Rectal smooth muscle tissue (tissue), 1 donor: ENCODE results near the gene CRY1.
A peak's percentile ranks its signal among the peaks of the same experiment; 100 is the strongest.

Experiments
- H3K27ac ChIP-seq: one replicate; pipeline ENCODE4 v1.7.0; 2013; ENCODE audit warnings: low read depth, low read length, inconsistent platforms
- H3K27me3 ChIP-seq: one replicate; pipeline ENCODE4 v1.7.0; 2013; ENCODE audit warnings: low read length; ENCODE audit not compliant: control insufficient read depth, insufficient read depth
- H3K36me3 ChIP-seq: one replicate; pipeline ENCODE4 v1.7.0; 2013; ENCODE audit warnings: low read length; ENCODE audit not compliant: control insufficient read depth, insufficient read depth
- H3K4me1 ChIP-seq: one replicate; pipeline ENCODE4 v1.7.0; 2013; ENCODE audit warnings: low read length; ENCODE audit not compliant: control insufficient read depth, insufficient read depth
- H3K4me3 ChIP-seq: one replicate; pipeline ENCODE4 v1.7.0; 2013; ENCODE audit warnings: low read length
- H3K9ac ChIP-seq: one replicate; pipeline ENCODE4 v1.7.0; 2013; ENCODE audit warnings: low read length

CRY1 gene

GRCh38 chr12:106984588-106985137, 108.7 kb downstream of the CRY1 start:
- Histone ChIP-seq H3K4me1 (peaks cover 11% of the 10 kb centered on the region), H3K27ac (no peak overlapping the region), H3K9ac (no peak overlapping the region), H3K27me3 (no peaks in the 10 kb centered on the region), H3K36me3 (peaks cover 3% of the 10 kb centered on the region), H3K4me3 (no peak overlapping the region)

DNA sequence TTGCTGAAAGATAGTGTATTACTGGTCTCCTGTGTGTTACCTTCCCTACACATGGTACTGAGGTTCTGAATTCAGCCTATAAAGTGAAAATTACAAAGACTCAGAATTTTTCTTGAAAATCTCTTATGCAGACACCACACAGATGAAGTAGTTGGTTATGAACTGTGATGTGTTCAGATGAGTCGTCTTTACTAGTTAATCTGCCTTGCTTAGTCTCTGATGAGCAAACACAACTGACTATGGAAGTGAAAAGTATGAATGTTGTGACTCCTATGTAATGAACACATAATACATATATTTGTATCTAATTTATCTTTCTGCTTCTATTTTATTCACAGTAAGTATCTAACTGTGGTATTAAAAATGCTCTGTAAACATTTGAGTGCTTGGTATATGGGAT, 111.1 kb downstream of the CRY1 start:
- Histone ChIP-seq H3K27ac (no peak overlapping the region), H3K9ac (no peak overlapping the region), H3K4me1 (peaks cover 23% of the 10 kb centered on the region), H3K4me3 (no peak overlapping the region), H3K36me3 (peaks cover 3% of the 10 kb centered on the region), H3K27me3 (no peaks in the 10 kb centered on the region)

DNA sequence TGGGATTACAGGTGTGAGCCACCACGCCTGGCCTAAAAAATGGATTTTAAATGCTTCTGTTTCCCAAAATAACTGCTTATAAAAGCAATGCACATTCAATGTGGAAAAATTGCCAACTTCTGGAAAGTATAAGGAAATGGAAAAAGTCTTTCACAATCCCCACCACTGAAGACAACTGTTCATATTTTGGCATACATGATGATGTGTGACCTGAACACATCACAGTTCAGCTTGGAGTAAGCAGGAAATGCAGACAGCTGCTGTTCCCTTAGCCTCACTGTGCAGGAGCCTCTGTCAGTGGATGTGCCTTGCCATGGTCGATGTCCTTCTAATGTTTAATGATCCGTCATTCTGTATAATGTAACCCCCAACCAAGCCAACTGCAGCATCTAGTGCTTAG, 111.6 kb downstream of the CRY1 start:
- Histone ChIP-seq H3K27ac (no peak overlapping the region), H3K4me1 (peaks cover 23% of the 10 kb centered on the region), H3K9ac (no peak overlapping the region), H3K27me3 (no peaks in the 10 kb centered on the region), H3K36me3 (peaks cover 3% of the 10 kb centered on the region), H3K4me3 (no peak overlapping the region)

GRCh38 chr12:106980944-106981343, 112.4 kb downstream of the CRY1 start:
- Histone ChIP-seq H3K4me1 (peaks cover 28% of the 10 kb centered on the region), H3K27ac (no peak overlapping the region), H3K9ac (no peak overlapping the region), H3K36me3 (peaks cover 3% of the 10 kb centered on the region), H3K27me3 (no peaks in the 10 kb centered on the region), H3K4me3 (no peak overlapping the region)

GRCh38 chr12:106978035-106978800, 115.1 kb downstream of the CRY1 start:
- Histone ChIP-seq H3K36me3 (no peaks in the 10 kb centered on the region), H3K27ac (peak overlapping the region; percentile 21), H3K4me3 (no peak overlapping the region), H3K4me1 (peaks cover 26% of the 10 kb centered on the region), H3K27me3 (no peaks in the 10 kb centered on the region), H3K9ac (no peak overlapping the region)

DNA sequence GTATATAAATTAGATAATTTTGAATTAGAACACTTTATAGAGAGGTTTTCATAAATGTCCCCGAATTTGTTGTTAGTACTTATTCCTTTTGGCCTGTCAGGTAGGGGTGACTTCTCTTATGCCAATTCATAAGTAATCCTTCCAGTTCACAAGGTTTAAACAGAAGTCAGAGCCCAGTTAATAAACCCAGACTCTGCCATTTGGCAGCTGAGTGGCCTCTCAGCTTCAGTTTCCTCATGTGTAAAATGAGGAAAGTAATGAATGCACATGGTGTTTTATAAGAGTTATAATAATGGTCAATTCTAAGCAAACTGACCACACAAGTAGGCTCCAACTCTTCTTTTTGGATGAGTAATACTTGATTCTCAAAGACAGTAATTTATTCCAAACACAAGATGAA, 116.7 kb downstream of the CRY1 start:
- Histone ChIP-seq H3K9ac (no peak overlapping the region), H3K4me3 (no peak overlapping the region), H3K36me3 (no peaks in the 10 kb centered on the region), H3K4me1 (peaks cover 26% of the 10 kb centered on the region), H3K27me3 (no peaks in the 10 kb centered on the region), H3K27ac (no peak overlapping the region)

GRCh38 chr12:106975993-106976658, 117.2 kb downstream of the CRY1 start:
- H3K27ac ChIP-seq, result no peak overlapping the region
- no peak overlapping the region for H3K9ac ChIP-seq
- H3K4me1 ChIP-seq, result peaks cover 26% of the 10 kb centered on the region
- H3K36me3 ChIP-seq, result peaks cover 3% of the 10 kb centered on the region
- H3K4me3 ChIP-seq, result no peak overlapping the region
- H3K27me3 ChIP-seq, result no peaks in the 10 kb centered on the region

DNA sequence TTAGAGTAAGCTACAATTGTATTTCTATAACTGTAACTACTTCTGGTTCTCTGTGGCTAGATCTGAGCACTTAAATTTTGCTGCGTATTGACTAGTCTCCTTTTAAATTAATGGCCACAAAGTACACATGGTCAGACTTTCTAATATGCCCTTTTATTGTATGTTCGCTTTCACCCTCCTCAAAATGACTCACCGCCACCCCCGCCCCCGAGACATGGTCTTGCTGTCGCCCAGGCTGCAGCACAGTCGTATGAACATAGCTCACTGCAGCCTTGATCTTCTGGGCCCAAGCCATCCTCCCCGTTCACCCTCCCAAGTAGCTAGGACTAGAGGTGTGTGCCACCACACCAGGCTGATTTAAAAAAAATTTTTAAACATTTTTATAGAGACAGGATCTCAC, 118.3 kb downstream of the CRY1 start:
- H3K36me3 ChIP-seq, result peaks cover 6% of the 10 kb centered on the region
- no peak overlapping the region for H3K4me3 ChIP-seq
- H3K27me3 ChIP-seq, result no peaks in the 10 kb centered on the region
- peaks cover 26% of the 10 kb centered on the region for H3K4me1 ChIP-seq
- no peak overlapping the region for H3K9ac ChIP-seq
- no peak overlapping the region for H3K27ac ChIP-seq

GRCh38 chr12:106974511-106974910, 118.8 kb downstream of the CRY1 start:
- peaks cover 6% of the 10 kb centered on the region for H3K36me3 ChIP-seq
- peaks cover 26% of the 10 kb centered on the region for H3K4me1 ChIP-seq
- H3K4me3 ChIP-seq, result no peak overlapping the region
- no peak overlapping the region for H3K27ac ChIP-seq
- H3K9ac ChIP-seq, result no peak overlapping the region
- H3K27me3 ChIP-seq, result no peaks in the 10 kb centered on the region

DNA sequence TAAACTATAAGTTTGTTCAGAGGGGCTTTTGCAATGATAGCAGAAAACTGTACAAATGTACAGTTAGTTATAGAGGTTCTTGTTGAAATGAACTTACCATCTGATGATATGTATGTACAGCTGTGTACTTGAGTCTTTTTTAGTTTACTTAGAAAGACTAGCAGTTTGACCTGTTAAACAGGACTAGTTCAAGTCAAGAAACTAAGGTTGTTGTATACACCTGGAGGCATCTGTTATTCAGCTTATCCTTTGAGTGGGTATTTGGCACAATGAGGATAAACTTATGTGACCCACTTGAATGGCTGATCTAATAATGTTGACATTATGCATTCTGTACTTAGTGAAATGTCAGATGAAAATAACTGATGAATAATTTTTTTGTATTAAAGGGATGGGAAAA, 119.8 kb downstream of the CRY1 start:
- H3K9ac ChIP-seq, result no peak overlapping the region
- no peak overlapping the region for H3K4me3 ChIP-seq
- H3K27me3 ChIP-seq, result no peaks in the 10 kb centered on the region
- H3K27ac ChIP-seq, result no peak overlapping the region
- H3K36me3 ChIP-seq, result peaks cover 6% of the 10 kb centered on the region
- H3K4me1 ChIP-seq, result peaks cover 26% of the 10 kb centered on the region

- Histone ChIP-seq H3K4me3 (no peak overlapping the region), H3K27ac (no peak overlapping the region), H3K27me3 (no peaks in the 10 kb centered on the region), H3K36me3 (peaks cover 6% of the 10 kb centered on the region), H3K4me1 (peaks cover 8% of the 10 kb centered on the region), H3K9ac (no peak overlapping the region)
Observed at GRCh38 chr12:106971065-106971464, 122.3 kb downstream of the CRY1 start.

- Histone ChIP-seq H3K9ac (no peak overlapping the region), H3K27me3 (no peaks in the 10 kb centered on the region), H3K27ac (no peak overlapping the region), H3K4me1 (no peaks in the 10 kb centered on the region), H3K36me3 (no peaks in the 10 kb centered on the region), H3K4me3 (no peak overlapping the region)
Observed at GRCh38 chr12:106964526-106964925, 128.8 kb downstream of the CRY1 start.
